GM12878 (cell line): Measurements from ENCODE around the gene ADAMTS6. TPM values are rescaled to one million over a fixed set of nuclear protein-coding genes. Genes with fewer than 3 reads are reported as not detected.

Experiments
- BACH1 ChIP-seq: fragments of 450-650 bp; IDR thresholded peaks from 2 replicates; pipeline ENCODE4 v1.6.1; 2017; ENCODE audit warnings: mild to moderate bottlenecking, borderline replicate concordance
- BRCA1 ChIP-seq: IDR thresholded peaks from 2 replicates; pipeline ENCODE4 v1.6.1; 2011; ENCODE audit warnings: low read depth, low read length, improper control_type of control experiment
- CBFB ChIP-seq: IDR thresholded peaks from 2 replicates; pipeline ENCODE4 v1.6.1; 2016; ENCODE audit warnings: antibody characterized with exemption, low read depth
- CBX5 ChIP-seq: sonication (generic); IDR thresholded peaks from 2 replicates; pipeline ENCODE4 v1.6.1; 2016; ENCODE audit warnings: low read depth, moderate library complexity, mild to moderate bottlenecking, inconsistent platforms
- CHD4 ChIP-seq: fragments of 200-600 bp; sonication (generic); IDR thresholded peaks from 2 replicates; pipeline ENCODE4 v1.6.1; 2016; ENCODE audit warnings: mild to moderate bottlenecking
- CREM ChIP-seq: IDR thresholded peaks from 2 replicates; pipeline ENCODE4 v1.6.1; 2014; ENCODE audit warnings: antibody characterized with exemption, low read depth
- EP300 ChIP-seq, 2 experiments: fragments of 150-350 bp in 1 of 2; IDR thresholded peaks; 2 replicates each; pipeline ENCODE4 v1.6.1; 2011 to 2012; ENCODE audit warnings: low read depth in 2 of 2, low read length in 2 of 2, borderline replicate concordance in 1 of 2, improper control_type of control experiment in 1 of 2, inconsistent platforms in 1 of 2; ENCODE audit not compliant: control insufficient read depth in 1 of 2
- EZH2 ChIP-seq: IDR thresholded peaks from 2 replicates; pipeline ENCODE4 v1.6.1; 2012; ENCODE audit warnings: low read depth, mild to moderate bottlenecking, control low read depth, inconsistent platforms, low read length, borderline replicate concordance; ENCODE audit not compliant: control insufficient read depth
- FOXK2 ChIP-seq: fragments of 450-650 bp; IDR thresholded peaks from 2 replicates; pipeline ENCODE4 v1.6.1; 2017; ENCODE audit warnings: mild to moderate bottlenecking, moderate library complexity
- FOXM1 ChIP-seq: IDR thresholded peaks from 2 replicates; pipeline ENCODE4 v1.6.1; 2012; ENCODE audit warnings: low read depth, mild to moderate bottlenecking, inconsistent platforms, low read length, moderate library complexity
- HCFC1 ChIP-seq: fragments of 150-350 bp; IDR thresholded peaks from 2 replicates; pipeline ENCODE4 v1.6.1; 2014; ENCODE audit warnings: low read length
- IKZF1 ChIP-seq: fragments of 450-650 bp; conservative IDR thresholded peaks from 2 replicates; pipeline ENCODE4 v1.6.1; 2017; ENCODE audit warnings: antibody characterized with exemption, mild to moderate bottlenecking
- NBN ChIP-seq: fragments of 450-650 bp; IDR thresholded peaks from 2 replicates; pipeline ENCODE4 v1.6.1; 2016
- NFXL1 ChIP-seq: fragments of 450-650 bp; IDR thresholded peaks from 2 replicates; pipeline ENCODE4 v1.6.1; 2017; ENCODE audit warnings: antibody characterized with exemption, mild to moderate bottlenecking, borderline replicate concordance
- NFYA ChIP-seq: IDR thresholded peaks from 2 replicates; pipeline ENCODE4 v1.6.1; 2011; ENCODE audit warnings: low read depth, mild to moderate bottlenecking, low read length, improper control_type of control experiment, borderline replicate concordance
- POLR2AphosphoS5 ChIP-seq: IDR thresholded peaks from 2 replicates; pipeline ENCODE4 v1.6.1; 2011; ENCODE audit warnings: mild to moderate bottlenecking, low read length, inconsistent platforms
- RAD21 ChIP-seq: IDR thresholded peaks from 2 replicates; pipeline ENCODE4 v1.6.1; 2011; ENCODE audit warnings: mild to moderate bottlenecking, low read depth, low read length, moderate library complexity; ENCODE audit not compliant: insufficient read depth
- RAD51 ChIP-seq: fragments of 450-650 bp; IDR thresholded peaks from 2 replicates; pipeline ENCODE4 v1.6.1; 2016; ENCODE audit warnings: moderate library complexity, mild to moderate bottlenecking, inconsistent platforms
- RELB ChIP-seq: fragments of 450-650 bp; IDR thresholded peaks from 2 replicates; pipeline ENCODE4 v1.6.1; 2017; ENCODE audit warnings: low read depth, mild to moderate bottlenecking, moderate library complexity
- RUNX3 ChIP-seq: IDR thresholded peaks from 2 replicates; pipeline ENCODE4 v1.6.1; 2012; ENCODE audit warnings: low read length, inconsistent platforms
- SMC3 ChIP-seq: IDR thresholded peaks from 2 replicates; pipeline ENCODE4 v1.6.1; 2011; ENCODE audit warnings: low read length, improper control_type of control experiment, borderline replicate concordance
- TAF1 ChIP-seq: IDR thresholded peaks from 2 replicates; pipeline ENCODE4 v1.6.1; 2011; ENCODE audit warnings: mild to moderate bottlenecking, low read depth, low read length, borderline replicate concordance
- WRNIP1 ChIP-seq: IDR thresholded peaks from 2 replicates; pipeline ENCODE4 v1.6.1; 2011; ENCODE audit warnings: low read depth, low read length, improper control_type of control experiment, borderline replicate concordance
- ZNF384 ChIP-seq: IDR thresholded peaks from 2 replicates; pipeline ENCODE4 v1.6.1; 2012; ENCODE audit warnings: low read depth, mild to moderate bottlenecking, low read length, improper control_type of control experiment, borderline replicate concordance
- ZSCAN29 ChIP-seq: fragments of 450-650 bp; IDR thresholded peaks from 2 replicates; pipeline ENCODE4 v1.6.1; 2017; ENCODE audit warnings: mild to moderate bottlenecking, moderate library complexity
- polyA plus RNA-seq, 11 experiments: library from polyadenylated mRNA; depleted of rRNA in 4 of 11; unstranded in 6 of 11; stranded (reverse) in 5 of 11; fragments of >200 nt; fragmentation: Nextera tagmentation in 4 of 11; fragmentation: Illumina TruSeq in 1 of 11; extraction: Ambion mirVana in 4 of 11; extraction: Trizol in 1 of 11; gene quantifications; 1 replicate in 1 of 11; 2 replicates in 10 of 11; pipeline versions ENCODE4 v1.2.1 to v1.2.3, GENCODE V29; 2011 to 2016; ENCODE audit warnings: inconsistent platforms in 2 of 11, missing spikeins in 2 of 11, low read depth in 1 of 11
- total RNA-seq, 4 experiments: library from RNA; depleted of rRNA in 3 of 4; stranded (reverse); fragments of >200 nt in 3 of 4; fragmentation: Illumina TruSeq in 1 of 4; extraction: Trizol in 1 of 4; gene quantifications; 2 replicates each; pipeline versions ENCODE4 v1.2.1 to v1.2.3, GENCODE V29; 2013 to 2021
- TF ChIP-seq, protein P1 (sequence below): fragments of 450-650 bp; IDR thresholded peaks from 2 replicates; pipeline ENCODE4 v1.6.1; 2016; ENCODE audit warnings: mild to moderate bottlenecking, moderate library complexity, borderline replicate concordance
- TF ChIP-seq, protein P2 (sequence below): IDR thresholded peaks from 2 replicates; pipeline ENCODE4 v1.6.1; 2011; ENCODE audit warnings: low read depth, mild to moderate bottlenecking, low read length, moderate library complexity, borderline replicate concordance; ENCODE audit errors: extremely low read depth

The ADAMTS6 gene
- total and polyA plus RNA-seq, 10 of the 15 experiments (the other 5 are each of a cell fraction or from before 2014, with no cell fraction given): 1.1 to 12.3 (median 6.5) TPM

GRCh38 chr5:65172486-65173129, 309.1 kb downstream of the ADAMTS6 start (continued):
- TF ChIP-seq, protein P1, sequence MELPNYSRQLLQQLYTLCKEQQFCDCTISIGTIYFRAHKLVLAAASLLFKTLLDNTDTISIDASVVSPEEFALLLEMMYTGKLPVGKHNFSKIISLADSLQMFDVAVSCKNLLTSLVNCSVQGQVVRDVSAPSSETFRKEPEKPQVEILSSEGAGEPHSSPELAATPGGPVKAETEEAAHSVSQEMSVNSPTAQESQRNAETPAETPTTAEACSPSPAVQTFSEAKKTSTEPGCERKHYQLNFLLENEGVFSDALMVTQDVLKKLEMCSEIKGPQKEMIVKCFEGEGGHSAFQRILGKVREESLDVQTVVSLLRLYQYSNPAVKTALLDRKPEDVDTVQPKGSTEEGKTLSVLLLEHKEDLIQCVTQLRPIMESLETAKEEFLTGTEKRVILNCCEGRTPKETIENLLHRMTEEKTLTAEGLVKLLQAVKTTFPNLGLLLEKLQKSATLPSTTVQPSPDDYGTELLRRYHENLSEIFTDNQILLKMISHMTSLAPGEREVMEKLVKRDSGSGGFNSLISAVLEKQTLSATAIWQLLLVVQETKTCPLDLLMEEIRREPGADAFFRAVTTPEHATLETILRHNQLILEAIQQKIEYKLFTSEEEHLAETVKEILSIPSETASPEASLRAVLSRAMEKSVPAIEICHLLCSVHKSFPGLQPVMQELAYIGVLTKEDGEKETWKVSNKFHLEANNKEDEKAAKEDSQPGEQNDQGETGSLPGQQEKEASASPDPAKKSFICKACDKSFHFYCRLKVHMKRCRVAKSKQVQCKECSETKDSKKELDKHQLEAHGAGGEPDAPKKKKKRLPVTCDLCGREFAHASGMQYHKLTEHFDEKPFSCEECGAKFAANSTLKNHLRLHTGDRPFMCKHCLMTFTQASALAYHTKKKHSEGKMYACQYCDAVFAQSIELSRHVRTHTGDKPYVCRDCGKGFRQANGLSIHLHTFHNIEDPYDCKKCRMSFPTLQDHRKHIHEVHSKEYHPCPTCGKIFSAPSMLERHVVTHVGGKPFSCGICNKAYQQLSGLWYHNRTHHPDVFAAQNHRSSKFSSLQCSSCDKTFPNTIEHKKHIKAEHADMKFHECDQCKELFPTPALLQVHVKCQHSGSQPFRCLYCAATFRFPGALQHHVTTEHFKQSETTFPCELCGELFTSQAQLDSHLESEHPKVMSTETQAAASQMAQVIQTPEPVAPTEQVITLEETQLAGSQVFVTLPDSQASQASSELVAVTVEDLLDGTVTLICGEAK: no peak
- TF ChIP-seq TAF1: no peak
- TF ChIP-seq, protein P2, sequence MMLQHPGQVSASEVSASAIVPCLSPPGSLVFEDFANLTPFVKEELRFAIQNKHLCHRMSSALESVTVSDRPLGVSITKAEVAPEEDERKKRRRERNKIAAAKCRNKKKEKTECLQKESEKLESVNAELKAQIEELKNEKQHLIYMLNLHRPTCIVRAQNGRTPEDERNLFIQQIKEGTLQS: no peak
- no peak for TF ChIP-seq CHD4
- peak; percentile 67; the same call in 1 of the 2 replicates for TF ChIP-seq RELB
- TF ChIP-seq FOXM1: peak; percentile 89; the same call in 1 of the 2 replicates
- peak; percentile 71 for TF ChIP-seq IKZF1
- peak; percentile 24; the same call in 1 of the 2 replicates for TF ChIP-seq BACH1
- TF ChIP-seq FOXK2: no peak
- TF ChIP-seq HCFC1: no peak
- no peak for TF ChIP-seq POLR2AphosphoS5
- no peak for TF ChIP-seq NBN
- peak; percentile 14 to 68; a peak in 3 of 4 replicates for TF ChIP-seq EP300 (IDR thresholded peaks at IDR 0.05; ENCODE audit: borderline replicate concordance in 1 of 2, control insufficient read depth in 1 of 2, low read depth in 2 of 2, low read length in 2 of 2)
- no peak for TF ChIP-seq NFYA
- no peak for TF ChIP-seq ZNF384
- TF ChIP-seq ZSCAN29: no peak
- no peak for TF ChIP-seq SMC3
- TF ChIP-seq RAD51: no peak
- 0 out of 2 replicates have a peak, but pooled peaks have one; percentile 6 for TF ChIP-seq RAD21
- peak; percentile 99 for TF ChIP-seq RUNX3
- TF ChIP-seq EZH2: no peak
- TF ChIP-seq NFXL1: no peak
- peak; percentile 91 for TF ChIP-seq CBFB
- TF ChIP-seq WRNIP1: no peak
- peak; percentile 75; the same call in 1 of the 2 replicates for TF ChIP-seq CBX5
- no peak for TF ChIP-seq BRCA1
- peak; percentile 78; the same call in 1 of the 2 replicates for TF ChIP-seq CREM
